HCT116 (cell line): ENCODE results near the gene ABL1. TPM values are rescaled to one million over a fixed set of nuclear protein-coding genes. Genes with fewer than 3 reads are reported as not detected.

Experiments
- ATAC-seq: fragments of 200-7000 bp; cut with Tn5 transposase; 2 replicates; pipeline ENCODE4 v1.9.1; 2020; ENCODE audit warnings: mild to moderate bottlenecking, moderate library complexity
- BruUV-seq: library from RNA; stranded (reverse); fragments of 400-500 nt; replicated peaks from 2 replicates; lab custom pipeline; 2021; lab: Mats Ljungman, UMichigan
- CTCF ChIA-PET: fragments of 300-600 bp; sonication (Branson Sonifier 250); formaldehyde crosslinking; loops from one replicate; lab custom pipeline; 2021; ENCODE audit warnings: antibody characterized with exemption; lab: Charles Lee
- POLR2A ChIA-PET: fragments of 300-600, 350-600 bp; sonication (Branson Sonifier 250); formaldehyde crosslinking; loops from one replicate; lab custom pipeline; 2021; ENCODE audit warnings: antibody characterized with exemption; lab: Charles Lee
- RAD21 ChIA-PET, 2 experiments: fragments of 300-600 bp; sonication (Branson Sonifier 250); formaldehyde crosslinking; loops; one replicate each; lab custom pipeline; 2023; ENCODE audit warnings: low total read pairs in 2 of 2; ENCODE audit not compliant: uncharacterized antibody in 2 of 2, unreplicated experiment in 2 of 2, low non-redundant PET in 1 of 2; lab: Charles Lee
- DNase-seq: peaks from one replicate; pipeline ENCODE4 v3.0.0-alpha.2; 2010; ENCODE audit warnings: low read depth, low spot score
- H2AFZ ChIP-seq: fragments of 200-600 bp; shearing (Covaris generic), sonication (generic); 2 replicates; pipeline ENCODE4 v1.6.1; 2017; ENCODE audit warnings: low read depth, mixed run types, mixed read lengths, antibody characterized with exemption, low read length; ENCODE audit not compliant: poor library complexity, severe bottlenecking
- H3K27ac ChIP-seq: 2 replicates; pipeline ENCODE4 v1.5.1; 2012; ENCODE audit warnings: low read depth, low read length
- H3K27me3 ChIP-seq: fragments of 200-600 bp; sonication (generic); 2 replicates; pipeline ENCODE4 v1.6.1; 2016; ENCODE audit warnings: mixed run types, low read length, mixed read lengths; ENCODE audit not compliant: insufficient read depth
- H3K36me3 ChIP-seq, 2 experiments: fragments of 200-500 bp in 1 of 2; fragments of 200-600 bp in 1 of 2; sonication (Bioruptor generic) in 1 of 2; sonication (generic) in 1 of 2; 2 replicates each; pipeline versions ENCODE4 v1.5.1 to v1.6.1; 2014 to 2016; ENCODE audit warnings: low read length in 2 of 2, inconsistent platforms in 1 of 2, mixed read lengths in 1 of 2, mixed run types in 1 of 2; ENCODE audit not compliant: insufficient read depth in 2 of 2, control insufficient read depth in 1 of 2
- H3K4me1 ChIP-seq, 2 experiments: fragments of 200-600 bp in 1 of 2; sonication (generic) in 1 of 2; 2 replicates each; pipeline versions ENCODE4 v1.5.1 to v1.6.1; 2012 to 2017; ENCODE audit warnings: low read length in 2 of 2, inconsistent platforms in 1 of 2, mild to moderate bottlenecking in 1 of 2, mixed read lengths in 1 of 2, mixed run types in 1 of 2, moderate library complexity in 1 of 2; ENCODE audit not compliant: insufficient read depth in 2 of 2, control insufficient read depth in 1 of 2
- H3K4me2 ChIP-seq: fragments of 200-600 bp; sonication (generic); 2 replicates; pipeline ENCODE4 v1.6.1; 2017; ENCODE audit warnings: mixed run types, low read length, mixed read lengths
- H3K4me3 ChIP-seq, 2 experiments: fragments of 200-600 bp in 1 of 2; sonication (generic) in 1 of 2; replicated peaks in 1 of 2; 2 replicates each; pipeline ENCODE4 v1.5.1; 2011 to 2016; ENCODE audit warnings: low read length in 2 of 2, control low read depth in 1 of 2, low read depth in 1 of 2, mild to moderate bottlenecking in 1 of 2, mixed read lengths in 1 of 2, mixed run types in 1 of 2
- H3K79me2 ChIP-seq: fragments of 200-600 bp; sonication (generic); 2 replicates; pipeline ENCODE4 v1.6.1; 2017; ENCODE audit warnings: mild to moderate bottlenecking, mixed run types, low read length, moderate library complexity, mixed read lengths; ENCODE audit not compliant: insufficient read depth
- H3K9ac ChIP-seq: fragments of 200-600 bp; sonication (generic); 2 replicates; pipeline ENCODE4 v1.6.1; 2016; ENCODE audit warnings: low read length, mixed read lengths
- H3K9me2 ChIP-seq: fragments of 200-600 bp; sonication (generic), shearing (Covaris generic); 2 replicates; pipeline ENCODE4 v1.6.1; 2017; ENCODE audit warnings: mixed run types, mild to moderate bottlenecking, moderate library complexity; ENCODE audit not compliant: insufficient read depth
- H3K9me3 ChIP-seq, 2 experiments: fragments of 200-500 bp in 1 of 2; fragments of 200-600 bp in 1 of 2; sonication (Bioruptor generic) in 1 of 2; sonication (generic) in 1 of 2; 2 replicates each; pipeline ENCODE4 v1.6.1; 2014 to 2017; ENCODE audit warnings: low read length in 2 of 2, mixed read lengths in 2 of 2, inconsistent platforms in 1 of 2, low read depth in 1 of 2, mild to moderate bottlenecking in 1 of 2, mixed run types in 1 of 2, moderate library complexity in 1 of 2; ENCODE audit not compliant: control insufficient read depth in 1 of 2, insufficient read depth in 1 of 2
- H4K20me1 ChIP-seq: fragments of 200-600 bp; sonication (generic), shearing (Covaris generic); 2 replicates; pipeline ENCODE4 v1.6.1; 2017; ENCODE audit warnings: mixed run types, mild to moderate bottlenecking, moderate library complexity; ENCODE audit not compliant: insufficient read depth
- CBX3 ChIP-seq: IDR thresholded peaks from 2 replicates; pipeline ENCODE4 v1.6.1; 2012; ENCODE audit warnings: low read depth
- CEBPB ChIP-seq: IDR thresholded peaks from 2 replicates; pipeline ENCODE4 v1.6.1; 2012; ENCODE audit warnings: low read depth
- EGR1 ChIP-seq: IDR thresholded peaks from 2 replicates; pipeline ENCODE4 v1.6.1; 2012; ENCODE audit warnings: low read depth
- EZH2 ChIP-seq: fragments of 200-600 bp; sonication (generic); IDR thresholded peaks from 2 replicates; pipeline ENCODE4 v1.6.1; 2017; ENCODE audit warnings: antibody characterized with exemption, mixed run types
- EZH2phosphoT487 ChIP-seq: fragments of 200-600 bp; IDR thresholded peaks from 2 replicates; pipeline ENCODE4 v1.6.1; 2018; ENCODE audit warnings: antibody characterized with exemption, borderline replicate concordance
- POLR2A ChIP-seq: IDR thresholded peaks from 2 replicates; pipeline ENCODE4 v1.7.0; 2011; ENCODE audit warnings: borderline replicate concordance; ENCODE audit not compliant: insufficient read depth, insufficient read length; ENCODE audit errors: extremely low read depth
- POLR2AphosphoS5 ChIP-seq: IDR thresholded peaks from 2 replicates; pipeline ENCODE4 v1.6.1; 2011; ENCODE audit warnings: mild to moderate bottlenecking, low read depth, low read length, moderate library complexity
- RAD21 ChIP-seq: IDR thresholded peaks from 2 replicates; pipeline ENCODE4 v1.6.1; 2012; ENCODE audit warnings: low read depth, mild to moderate bottlenecking
- SIN3A ChIP-seq: IDR thresholded peaks from 2 replicates; pipeline ENCODE4 v1.6.1; 2012; ENCODE audit warnings: low read depth
- SP1 ChIP-seq: IDR thresholded peaks from 2 replicates; pipeline ENCODE4 v1.6.1; 2012; ENCODE audit warnings: low read depth
- SRF ChIP-seq: IDR thresholded peaks from 2 replicates; pipeline ENCODE4 v1.6.1; 2012; ENCODE audit warnings: low read depth
- TCF7L2 ChIP-seq: IDR thresholded peaks from 2 replicates; pipeline ENCODE4 v1.7.0; 2011; ENCODE audit warnings: borderline replicate concordance, inconsistent platforms; ENCODE audit not compliant: insufficient read depth, insufficient read length; ENCODE audit errors: extremely low read depth
- YY1 ChIP-seq: IDR thresholded peaks from 2 replicates; pipeline ENCODE4 v1.6.1; 2011; ENCODE audit warnings: low read length, low read depth, moderate library complexity, mild to moderate bottlenecking; ENCODE audit not compliant: insufficient replicate concordance; ENCODE audit errors: extremely low read depth
- ZFX ChIP-seq: fragments of 450-650 bp; IDR thresholded peaks from 2 replicates; pipeline ENCODE4 v1.6.1; 2017
- intact Hi-C: fragments of 100-400 bp; cut with micrococcal nuclease; formaldehyde crosslinking; loops from 2 replicates; pipeline ENCODE4 v1.10.0; 2022
- total RNA-seq: library from RNA; stranded (reverse); gene quantifications from one replicate; pipeline ENCODE4 v1.2.1, GENCODE V29; 2021; ENCODE audit not compliant: unreplicated experiment
- TF ChIP-seq, protein P1 (sequence below): IDR thresholded peaks from 2 replicates; pipeline ENCODE4 v1.6.1; 2012
- TF ChIP-seq, protein P2 (sequence below): IDR thresholded peaks from 2 replicates; pipeline ENCODE4 v1.6.1; 2011; ENCODE audit warnings: mild to moderate bottlenecking, low read length, moderate library complexity; ENCODE audit not compliant: insufficient replicate concordance; ENCODE audit errors: extremely low read depth
- TF ChIP-seq, protein P3 (sequence below): IDR thresholded peaks from 2 replicates; pipeline ENCODE4 v1.6.1; 2012

ABL1 gene
- total RNA-seq, 1 experiment from 2014 or later = 54.7 TPM

DNA sequence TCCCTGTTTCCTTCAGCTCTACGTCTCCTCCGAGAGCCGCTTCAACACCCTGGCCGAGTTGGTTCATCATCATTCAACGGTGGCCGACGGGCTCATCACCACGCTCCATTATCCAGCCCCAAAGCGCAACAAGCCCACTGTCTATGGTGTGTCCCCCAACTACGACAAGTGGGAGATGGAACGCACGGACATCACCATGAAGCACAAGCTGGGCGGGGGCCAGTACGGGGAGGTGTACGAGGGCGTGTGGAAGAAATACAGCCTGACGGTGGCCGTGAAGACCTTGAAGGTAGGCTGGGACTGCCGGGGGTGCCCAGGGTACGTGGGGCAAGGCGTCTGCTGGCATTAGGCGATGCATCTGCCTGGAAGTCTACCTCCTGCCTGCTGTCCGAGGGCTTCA, 27.7 kb downstream of the ABL1 start:
- BruUV-seq = no TSS peak

More for the DNA sequence above, 27.7 kb downstream of the ABL1 start:
- Histone ChIP-seq H3K4me3 (no peak overlapping the region), H3K9me2 (no peaks in the 10 kb centered on the region), H3K4me2 (no peak overlapping the region), H3K27me3 (no peaks in the 10 kb centered on the region), H3K79me2 (peaks cover 19% of the 10 kb centered on the region; the same call in 1 of the 2 replicates), H4K20me1 (no peaks in the 10 kb centered on the region), H3K36me3 (no peaks in the 10 kb centered on the region), H3K4me1 (peaks cover 3 to 23% of the 10 kb centered on the region in 2 experiments; a peak in 3 of 4 replicates), H3K9ac (no peak overlapping the region), H3K27ac (no peak overlapping the region), H3K9me3 (no peaks in the 10 kb centered on the region), H2AFZ (no peak overlapping the region)
- ATAC-seq = no peak
- ChIA-PET CTCF (interaction anchor here (0.6 to 3.9 kb wide), 4 partner anchors 17 to 162 kb away, joined by 3 to 37 read pairs (median 6); no protein-coding TSS in a partner anchor), POLR2A (no interaction called here), RAD21 (no interaction called here)
- intact Hi-C loops = loop anchor here (1.0 kb wide), 3 partner anchors 91 to 161 kb away; no protein-coding TSS in a partner anchor
- no peak for DNase-seq
- no peak for TF ChIP-seq POLR2A
- TF ChIP-seq SP1 = no peak
- no peak for TF ChIP-seq POLR2AphosphoS5
- no peak for TF ChIP-seq YY1
- TF ChIP-seq, protein P1, sequence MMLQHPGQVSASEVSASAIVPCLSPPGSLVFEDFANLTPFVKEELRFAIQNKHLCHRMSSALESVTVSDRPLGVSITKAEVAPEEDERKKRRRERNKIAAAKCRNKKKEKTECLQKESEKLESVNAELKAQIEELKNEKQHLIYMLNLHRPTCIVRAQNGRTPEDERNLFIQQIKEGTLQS = no peak
- no peak for TF ChIP-seq EGR1
- TF ChIP-seq RAD21 = no peak
- TF ChIP-seq, protein P2, sequence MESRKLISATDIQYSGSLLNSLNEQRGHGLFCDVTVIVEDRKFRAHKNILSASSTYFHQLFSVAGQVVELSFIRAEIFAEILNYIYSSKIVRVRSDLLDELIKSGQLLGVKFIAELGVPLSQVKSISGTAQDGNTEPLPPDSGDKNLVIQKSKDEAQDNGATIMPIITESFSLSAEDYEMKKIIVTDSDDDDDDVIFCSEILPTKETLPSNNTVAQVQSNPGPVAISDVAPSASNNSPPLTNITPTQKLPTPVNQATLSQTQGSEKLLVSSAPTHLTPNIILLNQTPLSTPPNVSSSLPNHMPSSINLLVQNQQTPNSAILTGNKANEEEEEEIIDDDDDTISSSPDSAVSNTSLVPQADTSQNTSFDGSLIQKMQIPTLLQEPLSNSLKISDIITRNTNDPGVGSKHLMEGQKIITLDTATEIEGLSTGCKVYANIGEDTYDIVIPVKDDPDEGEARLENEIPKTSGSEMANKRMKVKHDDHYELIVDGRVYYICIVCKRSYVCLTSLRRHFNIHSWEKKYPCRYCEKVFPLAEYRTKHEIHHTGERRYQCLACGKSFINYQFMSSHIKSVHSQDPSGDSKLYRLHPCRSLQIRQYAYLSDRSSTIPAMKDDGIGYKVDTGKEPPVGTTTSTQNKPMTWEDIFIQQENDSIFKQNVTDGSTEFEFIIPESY = no peak
- no peak for TF ChIP-seq EZH2phosphoT487
- no peak for TF ChIP-seq SIN3A
- TF ChIP-seq, protein P3, sequence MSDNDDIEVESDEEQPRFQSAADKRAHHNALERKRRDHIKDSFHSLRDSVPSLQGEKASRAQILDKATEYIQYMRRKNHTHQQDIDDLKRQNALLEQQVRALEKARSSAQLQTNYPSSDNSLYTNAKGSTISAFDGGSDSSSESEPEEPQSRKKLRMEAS = no peak
- no peak for TF ChIP-seq EZH2
- TF ChIP-seq CEBPB = no peak
- TF ChIP-seq TCF7L2 = no peak
- TF ChIP-seq CBX3 = no peak
- no peak for TF ChIP-seq ZFX
- TF ChIP-seq SRF = no peak
